NCI-H510A treated with DMSO at 0.1 percent for 48 hours (cell line): Measurements from ENCODE around the gene OOSP3.
"Not testable (repeated sequence)": the region's sequence is repeated elsewhere in the genome, so short reads cannot be mapped to it uniquely, and the experiment has no call there.

Experiments used
- DNase-seq: peaks from one replicate; lab custom pipeline; 2025; lab: John Stamatoyannopoulos, UW

The OOSP3 gene

GRCh38 chr11:59877325-59877724 lies 1.3 kb upstream of the OOSP3 start:
- DNase-seq, result no peak

GRCh38 chr11:59877784-59878183 lies 798 bp upstream of the OOSP3 start:
- no peak for DNase-seq

GRCh38 chr11:59879567-59879966 lies 985 bp downstream of the OOSP3 start:
- no peak for DNase-seq

GRCh38 chr11:59883597-59883996 lies 5.0 kb downstream of the OOSP3 start:
- no peak for DNase-seq

GRCh38 chr11:59887156-59887555 lies 8.6 kb downstream of the OOSP3 start:
- DNase-seq, result not testable (repeated sequence)

- DNase-seq, result no peak
Observed at GRCh38 chr11:59891781-59892181, 13.2 kb downstream of the OOSP3 start.

- DNase-seq, result no peak
Observed at GRCh38 chr11:59894616-59895015, 16.0 kb downstream of the OOSP3 start.

GRCh38 chr11:59898046-59898445 lies 19.5 kb downstream of the OOSP3 start:
- DNase-seq, result no peak

- DNase-seq, result no peak
Observed at GRCh38 chr11:59898650-59899049, 20.1 kb downstream of the OOSP3 start.

- no peak for DNase-seq
Observed at GRCh38 chr11:59899532-59899931, 20.9 kb downstream of the OOSP3 start.

GRCh38 chr11:59900366-59901126 lies 22.0 kb downstream of the OOSP3 start:
- no peak for DNase-seq

- DNase-seq, result no peak
Observed at GRCh38 chr11:59901306-59901705, 22.7 kb downstream of the OOSP3 start.

- not testable (repeated sequence) for DNase-seq
Observed at GRCh38 chr11:59903569-59903968, 25.0 kb downstream of the OOSP3 start.

GRCh38 chr11:59918480-59918879 lies 39.9 kb downstream of the OOSP3 start:
- no peak for DNase-seq

GRCh38 chr11:59918987-59919589 lies 40.5 kb downstream of the OOSP3 start:
- DNase-seq, result no peak

GRCh38 chr11:59923813-59924212 lies 45.2 kb downstream of the OOSP3 start:
- DNase-seq, result no peak

- no peak for DNase-seq
Observed at GRCh38 chr11:59931688-59932087, 53.1 kb downstream of the OOSP3 start.

- no peak for DNase-seq
Observed at GRCh38 chr11:59938132-59938531, 59.5 kb downstream of the OOSP3 start, which contains the start of gene OOSP1. TSS of gene OOSP1 (plus strand) at chr11:59938432. CDS start at chr11:59938455, 23 bp downstream.

GRCh38 chr11:59938718-59939117 lies 60.1 kb downstream of the OOSP3 start:
- DNase-seq, result no peak

- no peak for DNase-seq
Observed at GRCh38 chr11:59939482-59939881, 60.9 kb downstream of the OOSP3 start.

- DNase-seq, result no peak
Observed at GRCh38 chr11:59941091-59941490, 62.5 kb downstream of the OOSP3 start.

GRCh38 chr11:59943997-59944714 lies 65.6 kb downstream of the OOSP3 start:
- no peak for DNase-seq

GRCh38 chr11:59944720-59945119 lies 66.1 kb downstream of the OOSP3 start:
- no peak for DNase-seq
